ENCODE measurements around the gene CPLX4. TPM values are rescaled to one million over a fixed set of nuclear protein-coding genes. Genes with fewer than 3 reads are reported as not detected.
A peak's percentile ranks its signal among the peaks of the same experiment; 100 is the strongest.

Gene CPLX4
- total RNA-seq, 1 donor from 2014 or later = not detected

- H3K27ac ChIP-seq = no peak overlapping the region
- H3K36me3 ChIP-seq = peaks cover 29 to 38% of the 10 kb centered on the region in 2 donors
These were observed 7.5 kb upstream of the CPLX4 start for GRCh38 chr18:59325965-59326364.

GRCh38 chr18:59324623-59324971 lies 6.1 kb upstream of the CPLX4 start:
- intact Hi-C loops (cut with DNase I) = no loop called here
- no peaks in the 10 kb centered on the region for H3K27me3 ChIP-seq
- H3K36me3 ChIP-seq = peaks cover 22 to 30% of the 10 kb centered on the region in 2 donors
- DNase-seq (ENCODE audit: low spot score in 2 of 2) = no peak
- TF ChIP-seq CTCF (IDR thresholded peaks at IDR 0.05) = no peak
- no peak overlapping the region for H3K4me3 ChIP-seq
- no peaks in the 10 kb centered on the region for H3K4me1 ChIP-seq
- H3K9me3 ChIP-seq = no peaks in the 10 kb centered on the region
- no peak overlapping the region for H3K27ac ChIP-seq

More at GRCh38 chr18:59325965-59326364, 7.5 kb upstream of the CPLX4 start:
- Histone ChIP-seq H3K4me3 (no peak overlapping the region), H3K9me3 (no peaks in the 10 kb centered on the region), H3K27me3 (no peaks in the 10 kb centered on the region), H3K4me1 (no peaks in the 10 kb centered on the region)
- DNase-seq (ENCODE audit: low spot score in 2 of 2) = no peak
- no peak for TF ChIP-seq CTCF (IDR thresholded peaks at IDR 0.05)
- intact Hi-C loops (cut with DNase I) = loop anchor here (5.0 kb wide), 1 partner anchor 56 kb away; no protein-coding TSS in a partner anchor

GRCh38 chr18:59323931-59324622 lies 5.6 kb upstream of the CPLX4 start:
- Histone ChIP-seq H3K27me3 (no peaks in the 10 kb centered on the region), H3K4me1 (no peaks in the 10 kb centered on the region), H3K4me3 (no peak overlapping the region), H3K9me3 (no peaks in the 10 kb centered on the region), H3K27ac (no peak overlapping the region), H3K36me3 (peaks cover 18 to 27% of the 10 kb centered on the region in 2 donors)
- DNase-seq (ENCODE audit: low spot score in 2 of 2) = no peak
- TF ChIP-seq CTCF (IDR thresholded peaks at IDR 0.05) = no peak
- intact Hi-C loops (cut with DNase I) = no loop called here

GRCh38 chr18:59311631-59312030 lies 6.8 kb downstream of the CPLX4 start:
- TF ChIP-seq CTCF (IDR thresholded peaks at IDR 0.05) = no peak

GRCh38 chr18:59308938-59309260 lies 9.6 kb downstream of the CPLX4 start:
- H3K4me1 ChIP-seq = no peaks in the 10 kb centered on the region
- intact Hi-C loops (cut with DNase I) = loop anchor here (2.0 kb wide), 1 partner anchor 94 kb away; no protein-coding TSS in a partner anchor
- no peak overlapping the region for H3K27ac ChIP-seq
- H3K4me3 ChIP-seq = peak overlapping the region in 1 of 2 donors; percentile 39
- no peaks in the 10 kb centered on the region for H3K36me3 ChIP-seq
- DNase-seq (ENCODE audit: low spot score in 2 of 2) = no peak
- H3K9me3 ChIP-seq = no peaks in the 10 kb centered on the region
- no peak for TF ChIP-seq CTCF (IDR thresholded peaks at IDR 0.05)
- no peaks in the 10 kb centered on the region for H3K27me3 ChIP-seq

More at GRCh38 chr18:59311631-59312030, 6.8 kb downstream of the CPLX4 start:
- intact Hi-C loops (cut with DNase I) = no loop called here
- H3K27ac ChIP-seq = no peak overlapping the region
- no peaks in the 10 kb centered on the region for H3K9me3 ChIP-seq
- H3K4me1 ChIP-seq = no peaks in the 10 kb centered on the region
- DNase-seq (ENCODE audit: low spot score in 2 of 2) = no peak
- no peaks in the 10 kb centered on the region for H3K36me3 ChIP-seq
- H3K27me3 ChIP-seq = no peaks in the 10 kb centered on the region
- H3K4me3 ChIP-seq = no peak overlapping the region

All from ascending aorta (tissue), 2 donors.